H1 (cell line): ENCODE measurements around the gene TRABD2A. TPM values are rescaled to one million over a fixed set of nuclear protein-coding genes. Genes with fewer than 3 reads are reported as not detected.

Experiments used
- BCL11A ChIP-seq, 2 experiments: IDR thresholded peaks; one replicate each; pipeline ENCODE4 v1.6.1; 2011; ENCODE audit warnings: low read depth in 2 of 2, low read length in 2 of 2, mild to moderate bottlenecking in 2 of 2
- CHD2 ChIP-seq: IDR thresholded peaks from 2 replicates; pipeline ENCODE4 v1.6.1; 2012; ENCODE audit warnings: low read length, improper control_type of control experiment
- E2F6 ChIP-seq: IDR thresholded peaks from 2 replicates; pipeline ENCODE4 v1.6.1; 2012; ENCODE audit warnings: inconsistent platforms
- polyA plus RNA-seq, 7 experiments: library from polyadenylated mRNA; depleted of rRNA in 3 of 7; stranded (reverse) in 5 of 7; unstranded in 2 of 7; fragments of >200 nt in 5 of 7; fragments of 200-250 nt in 2 of 7; gene quantifications; 1 replicate in 5 of 7; 2 replicates in 1 of 7; 4 replicates in 1 of 7; pipeline versions ENCODE4 v1.2.1 to v1.2.3, GENCODE V29; 2011 to 2013; ENCODE audit warnings: missing spikeins in 2 of 7, mixed read lengths in 2 of 7
- total RNA-seq: library from RNA; stranded (reverse); fragmentation: NEBNext Ultra II Directional; extraction: Animal tissue kit (Norgen Biotek cat#: 25700); gene quantifications from 2 replicates; pipeline ENCODE4 v1.2.1, GENCODE V29; 2021

TRABD2A gene
- total and polyA plus RNA-seq, 2 of the 8 experiments (the other 6 are each of a cell fraction or from before 2014, with no cell fraction given) = 17.3 to 18.6 TPM

- TF ChIP-seq E2F6 = no peak
- no peak for TF ChIP-seq CHD2
- TF ChIP-seq BCL11A (IDR thresholded peaks at IDR 0.05; ENCODE audit: low read depth in 2 of 2, low read length in 2 of 2) = no peak
Observed at GRCh38 chr2:84878896-84879583, 1.8 kb downstream of the TRABD2A start (continued).
